Central memory CD8-positive, alpha-beta T cell (primary cell): ENCODE measurements around the gene ALKBH8.

Experiments used
- ATAC-seq: fragments of 150-1000 bp; cut with Tn5 transposase; replicated peaks from 2 replicates; pipeline ENCODE4 v1.10.0; 2022; ENCODE audit warnings: mild to moderate bottlenecking, moderate FRiP score, moderate number of reproducible peaks; ENCODE audit not compliant: poor library complexity, severe bottlenecking; ENCODE audit errors: extremely low read depth
- DNase-seq, 2 donors: peaks; one replicate each; pipeline ENCODE4 v3.0.0; 2021; ENCODE audit warnings: low spot score in 2 of 2
- H3K27ac Mint-ChIP-seq: one replicate; pipeline ENCODE4 v1.8.0; 2022; ENCODE audit warnings: low read depth, mild to moderate bottlenecking, moderate library complexity, mixed read lengths
- H3K27me3 Mint-ChIP-seq: one replicate; pipeline ENCODE4 v1.8.0; 2022; ENCODE audit warnings: mixed read lengths
- H3K36me3 Mint-ChIP-seq: one replicate; pipeline ENCODE4 v1.8.0; 2022; ENCODE audit warnings: mild to moderate bottlenecking, moderate library complexity, mixed read lengths; ENCODE audit not compliant: insufficient read depth
- H3K4me1 Mint-ChIP-seq: one replicate; pipeline ENCODE4 v1.8.0; 2022; ENCODE audit warnings: mixed read lengths
- H3K4me3 Mint-ChIP-seq: one replicate; pipeline ENCODE4 v1.8.0; 2022; ENCODE audit warnings: mild to moderate bottlenecking, moderate library complexity, mixed read lengths
- H3K9me3 Mint-ChIP-seq: one replicate; pipeline ENCODE4 v1.8.0; 2022; ENCODE audit warnings: mixed read lengths

Gene ALKBH8, protein sequence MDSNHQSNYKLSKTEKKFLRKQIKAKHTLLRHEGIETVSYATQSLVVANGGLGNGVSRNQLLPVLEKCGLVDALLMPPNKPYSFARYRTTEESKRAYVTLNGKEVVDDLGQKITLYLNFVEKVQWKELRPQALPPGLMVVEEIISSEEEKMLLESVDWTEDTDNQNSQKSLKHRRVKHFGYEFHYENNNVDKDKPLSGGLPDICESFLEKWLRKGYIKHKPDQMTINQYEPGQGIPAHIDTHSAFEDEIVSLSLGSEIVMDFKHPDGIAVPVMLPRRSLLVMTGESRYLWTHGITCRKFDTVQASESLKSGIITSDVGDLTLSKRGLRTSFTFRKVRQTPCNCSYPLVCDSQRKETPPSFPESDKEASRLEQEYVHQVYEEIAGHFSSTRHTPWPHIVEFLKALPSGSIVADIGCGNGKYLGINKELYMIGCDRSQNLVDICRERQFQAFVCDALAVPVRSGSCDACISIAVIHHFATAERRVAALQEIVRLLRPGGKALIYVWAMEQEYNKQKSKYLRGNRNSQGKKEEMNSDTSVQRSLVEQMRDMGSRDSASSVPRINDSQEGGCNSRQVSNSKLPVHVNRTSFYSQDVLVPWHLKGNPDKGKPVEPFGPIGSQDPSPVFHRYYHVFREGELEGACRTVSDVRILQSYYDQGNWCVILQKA

DNA sequence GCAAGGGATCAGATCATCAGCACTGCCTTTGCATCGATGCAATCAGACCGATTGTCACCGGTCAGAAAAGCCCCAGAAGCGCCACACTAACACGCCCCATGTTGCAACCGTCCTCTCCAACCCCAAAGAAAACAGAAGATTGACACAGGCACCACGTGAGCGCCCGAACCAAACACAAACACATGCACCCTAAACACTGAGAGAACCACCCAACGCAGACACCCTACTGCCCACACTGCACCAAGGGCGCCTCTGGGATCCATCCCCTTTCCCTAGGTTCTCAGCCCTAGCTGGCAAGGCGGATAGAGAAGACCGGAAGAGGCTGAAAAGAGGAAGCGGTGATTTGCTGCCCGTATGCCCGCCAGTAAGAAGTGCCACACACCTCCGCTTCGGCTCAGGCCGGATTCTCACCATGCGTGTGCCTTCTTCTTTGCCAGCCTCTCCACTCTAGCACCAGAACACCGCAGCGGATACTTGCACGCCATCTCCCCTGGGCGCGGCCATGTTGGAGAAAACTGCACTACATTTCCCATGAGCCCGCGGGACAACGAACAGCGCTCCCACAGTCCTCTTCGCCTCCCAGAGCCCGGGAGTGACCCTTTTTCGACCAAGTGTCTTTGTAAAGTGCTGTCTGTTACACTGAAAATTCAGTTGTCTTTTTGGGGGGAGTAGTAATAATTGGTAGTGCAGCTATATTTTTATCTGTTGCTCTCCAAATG lies at the start of gene ALKBH8:
ALKBH8 (minus strand) TSS at position 517 of the 719 bp plus-strand sequence. CDS start 4,842 bp downstream, outside the sequence.
- Mint-ChIP-seq H3K27me3 (no peaks in the 10 kb centered on the region), H3K9me3 (no peaks in the 10 kb centered on the region), H3K4me3 (peak within 1 kb of the TSS; percentile 97), H3K36me3 (peaks cover 6% of the 10 kb centered on the region), H3K27ac (peak within 1 kb of the TSS; percentile 92), H3K4me1 (peaks cover 36% of the 10 kb centered on the region)
- DNase-seq (peak; percentile 56 to 67), ATAC-seq (peak; percentile 93)

DNA sequence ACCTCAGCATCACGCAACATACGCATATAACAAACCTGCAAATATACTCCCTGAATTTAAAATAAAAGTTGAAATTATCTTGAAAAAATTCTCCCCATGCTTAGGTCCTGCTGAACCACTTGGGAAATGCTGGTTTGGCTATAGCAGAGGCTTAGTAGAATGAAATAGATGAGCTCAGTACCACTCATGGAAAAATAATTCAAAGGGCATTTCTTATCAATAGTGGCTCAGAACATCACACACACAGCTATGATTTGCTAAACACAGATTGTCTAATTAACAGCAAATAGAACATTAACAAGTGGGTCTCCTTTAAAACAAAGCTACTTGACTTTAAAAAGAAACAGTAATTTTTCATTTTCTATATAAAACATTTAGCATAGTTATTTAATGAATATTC lies 46.9 kb upstream of the ALKBH8 start:
- no peak overlapping the region for H3K27ac Mint-ChIP-seq
- no peak for DNase-seq
- ATAC-seq, result no peak
- no peaks in the 10 kb centered on the region for H3K36me3 Mint-ChIP-seq
- no peak overlapping the region for H3K4me3 Mint-ChIP-seq
- H3K4me1 Mint-ChIP-seq, result no peaks in the 10 kb centered on the region
- no peaks in the 10 kb centered on the region for H3K9me3 Mint-ChIP-seq
- H3K27me3 Mint-ChIP-seq, result peaks cover 46% of the 10 kb centered on the region

DNA sequence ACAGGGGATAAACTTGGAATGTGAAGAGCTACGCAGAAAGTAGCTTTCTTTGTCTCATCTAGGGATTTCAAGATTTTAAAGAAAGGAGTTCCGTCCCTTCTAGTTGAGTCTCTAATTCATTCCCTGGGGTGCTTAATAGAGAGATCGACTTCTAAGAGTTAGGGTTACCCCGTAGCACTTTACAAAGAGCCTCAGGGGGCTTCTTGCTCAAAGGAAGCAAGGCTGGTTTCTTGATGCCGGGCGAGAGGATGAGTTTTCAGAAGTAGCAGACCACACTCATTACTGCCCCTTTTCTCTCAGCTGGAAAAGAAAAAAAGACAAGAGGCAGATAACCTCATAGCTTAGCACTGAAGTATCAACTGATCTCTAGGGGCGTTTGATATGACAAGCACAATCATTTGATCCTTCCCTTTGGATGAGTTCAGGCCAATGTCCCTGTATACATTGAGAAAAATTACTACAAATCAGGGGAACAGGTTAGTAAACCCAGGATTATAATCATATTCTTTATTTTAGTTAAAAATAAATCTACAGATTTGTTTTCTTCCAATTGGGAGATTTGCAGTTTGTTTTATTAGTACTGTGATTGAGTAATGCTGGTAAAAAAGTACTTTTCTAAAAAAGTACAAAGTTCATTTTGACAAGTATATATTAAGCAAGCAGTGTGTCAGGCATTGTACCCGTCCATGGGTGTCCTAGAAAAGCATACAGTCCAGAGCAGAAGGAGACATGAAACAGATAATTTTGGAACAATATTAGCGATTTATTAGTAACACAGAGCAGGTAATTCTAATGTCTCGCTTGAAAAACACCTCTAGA lies 44.1 kb upstream of the ALKBH8 start:
- H3K4me1 Mint-ChIP-seq, result no peaks in the 10 kb centered on the region
- H3K27me3 Mint-ChIP-seq, result peaks cover 60% of the 10 kb centered on the region
- H3K9me3 Mint-ChIP-seq, result no peaks in the 10 kb centered on the region
- no peak for ATAC-seq
- no peak overlapping the region for H3K27ac Mint-ChIP-seq
- no peaks in the 10 kb centered on the region for H3K36me3 Mint-ChIP-seq
- H3K4me3 Mint-ChIP-seq, result no peak overlapping the region
- no peak for DNase-seq

DNA sequence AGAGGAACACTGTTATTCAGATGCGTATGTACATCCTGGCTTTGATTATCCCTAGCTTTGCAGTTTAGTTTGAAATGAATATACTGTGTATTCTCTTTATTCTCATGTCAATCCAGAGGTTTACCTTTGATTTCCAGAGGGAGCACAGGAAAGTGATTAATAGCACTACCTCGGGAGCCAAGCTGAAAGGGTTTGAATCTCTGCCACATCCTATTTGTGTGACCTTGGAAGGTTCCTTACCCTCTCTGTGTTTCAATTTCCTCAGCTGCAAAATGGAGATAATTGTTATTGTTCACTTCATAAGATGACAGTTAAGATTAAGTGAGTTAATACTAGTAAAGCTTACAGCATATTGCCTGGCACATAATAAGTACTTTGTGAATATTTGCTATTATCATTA lies 43.3 kb upstream of the ALKBH8 start:
- no peak overlapping the region for H3K27ac Mint-ChIP-seq
- H3K4me1 Mint-ChIP-seq, result no peaks in the 10 kb centered on the region
- H3K4me3 Mint-ChIP-seq, result no peak overlapping the region
- ATAC-seq, result no peak
- H3K9me3 Mint-ChIP-seq, result no peaks in the 10 kb centered on the region
- H3K27me3 Mint-ChIP-seq, result peaks cover 67% of the 10 kb centered on the region
- no peak for DNase-seq
- H3K36me3 Mint-ChIP-seq, result no peaks in the 10 kb centered on the region

DNA sequence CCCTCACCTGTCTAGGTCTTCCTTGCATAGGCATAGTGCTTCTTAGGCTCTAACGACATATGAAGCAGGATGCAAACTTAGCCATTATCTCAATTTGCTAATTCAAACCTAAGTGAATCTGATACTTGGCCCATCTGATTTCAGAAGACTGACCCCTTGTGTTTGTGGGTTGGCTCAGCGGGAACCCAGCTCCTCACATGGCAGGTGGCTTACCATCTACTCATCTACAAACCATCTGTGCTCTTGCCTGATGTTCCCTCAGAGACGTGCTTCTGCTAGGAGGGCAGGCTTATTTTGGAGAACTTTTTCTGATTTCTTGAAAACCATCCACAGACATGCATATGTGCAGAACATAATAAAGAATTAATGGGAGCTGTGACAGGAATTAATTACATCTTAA lies 40.6 kb upstream of the ALKBH8 start:
- ATAC-seq (no peak), DNase-seq (no peak)
- no peak overlapping the region for H3K27ac Mint-ChIP-seq
- no peaks in the 10 kb centered on the region for H3K36me3 Mint-ChIP-seq
- H3K27me3 Mint-ChIP-seq, result peaks cover 84% of the 10 kb centered on the region
- no peak overlapping the region for H3K4me3 Mint-ChIP-seq
- H3K4me1 Mint-ChIP-seq, result no peaks in the 10 kb centered on the region
- no peaks in the 10 kb centered on the region for H3K9me3 Mint-ChIP-seq

DNA sequence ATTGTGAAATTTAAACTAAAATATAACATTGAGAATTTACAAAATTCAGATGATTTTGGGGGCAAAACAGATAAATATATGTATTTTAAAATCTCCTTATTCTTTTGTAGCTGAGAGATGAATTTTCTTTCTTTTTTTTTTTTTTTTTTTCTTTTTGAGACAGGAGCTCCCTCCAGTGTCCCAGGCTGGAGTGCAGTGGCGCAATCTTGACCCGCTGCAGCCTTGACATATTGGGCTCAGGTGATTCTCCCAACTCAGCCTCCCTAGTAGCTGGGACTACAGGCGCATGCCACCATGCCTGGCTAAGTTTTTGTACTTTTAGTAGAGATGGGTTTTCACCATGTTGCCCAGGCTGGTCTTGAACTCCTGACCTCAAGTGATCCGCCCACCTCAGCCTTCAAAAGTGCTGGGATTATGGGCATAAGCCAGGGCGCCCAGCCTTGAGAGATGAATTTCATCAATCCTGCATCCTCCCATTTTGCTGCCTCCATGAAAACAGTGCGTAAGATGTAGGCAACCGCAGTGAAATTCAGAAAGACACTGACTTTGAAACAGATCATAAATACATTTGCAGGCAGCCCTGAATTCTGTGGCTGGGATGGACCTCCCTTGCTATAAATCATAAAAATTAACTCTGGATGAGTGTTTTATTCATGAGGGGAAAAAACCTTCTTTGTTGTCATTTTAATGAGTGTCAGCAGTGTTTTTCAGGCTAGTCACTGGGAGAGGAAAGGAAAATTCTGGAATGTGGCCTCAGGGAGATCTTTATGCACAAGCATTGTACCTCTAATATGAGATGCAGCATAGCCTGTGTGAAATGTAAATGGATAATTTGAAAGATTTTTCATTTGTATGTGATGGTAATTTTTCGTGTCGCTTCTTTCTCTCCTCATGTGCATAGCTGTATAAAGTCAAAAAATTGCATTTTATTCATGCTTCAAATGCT lies 39.8 kb upstream of the ALKBH8 start:
- Mint-ChIP-seq H3K9me3 (no peaks in the 10 kb centered on the region), H3K4me1 (no peaks in the 10 kb centered on the region), H3K4me3 (no peak overlapping the region), H3K27me3 (peaks cover 76% of the 10 kb centered on the region), H3K36me3 (no peaks in the 10 kb centered on the region), H3K27ac (no peak overlapping the region)
- ATAC-seq, result no peak
- DNase-seq, result no peak

DNA sequence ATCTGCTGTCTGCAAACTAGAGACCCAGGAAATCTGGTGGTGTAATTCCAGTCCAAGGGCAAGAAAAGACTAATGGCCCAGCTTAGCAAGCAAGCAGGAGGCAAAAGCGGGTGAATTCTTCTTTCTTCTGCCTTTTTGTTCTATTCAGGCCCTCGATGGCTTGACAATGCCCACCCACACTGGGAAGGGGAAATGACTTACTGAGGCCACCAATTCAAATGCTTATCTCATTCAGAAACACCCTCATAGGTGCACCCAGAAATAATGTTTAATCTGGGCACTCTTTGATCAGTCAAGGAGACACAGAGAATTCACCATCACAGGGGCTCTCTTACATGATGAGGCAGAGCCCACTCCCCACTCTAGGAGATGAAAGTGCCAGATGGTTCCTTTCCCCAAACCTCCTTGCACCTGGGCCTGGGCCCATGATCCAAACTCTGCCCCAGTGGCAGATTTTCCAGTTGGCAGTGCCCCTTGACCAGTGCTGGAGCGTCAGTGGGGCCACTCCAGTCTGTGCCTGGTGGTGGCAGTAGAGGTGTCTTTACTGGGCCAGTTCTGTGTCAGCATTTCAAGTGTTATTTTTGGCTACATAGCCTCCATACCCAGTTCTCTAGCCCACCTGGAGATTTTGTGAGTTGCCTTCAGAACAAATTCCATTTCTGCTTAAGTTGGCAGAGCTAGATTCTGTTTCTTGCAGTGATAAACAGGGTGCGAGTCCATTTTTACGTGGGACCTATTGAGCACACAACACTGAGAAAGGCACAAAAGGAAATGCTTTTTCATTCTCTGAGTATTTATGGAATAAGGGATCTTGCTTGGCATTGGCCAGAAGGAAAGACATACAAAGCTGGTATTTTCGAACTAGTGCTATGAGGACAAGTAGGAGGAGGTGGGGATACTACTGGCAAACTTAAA lies 32.9 kb upstream of the ALKBH8 start:
- ATAC-seq, result no peak
- H3K36me3 Mint-ChIP-seq, result no peaks in the 10 kb centered on the region
- no peak overlapping the region for H3K27ac Mint-ChIP-seq
- H3K9me3 Mint-ChIP-seq, result no peaks in the 10 kb centered on the region
- peaks cover 58% of the 10 kb centered on the region for H3K27me3 Mint-ChIP-seq
- no peaks in the 10 kb centered on the region for H3K4me1 Mint-ChIP-seq
- H3K4me3 Mint-ChIP-seq, result no peak overlapping the region
- DNase-seq, result no peak

DNA sequence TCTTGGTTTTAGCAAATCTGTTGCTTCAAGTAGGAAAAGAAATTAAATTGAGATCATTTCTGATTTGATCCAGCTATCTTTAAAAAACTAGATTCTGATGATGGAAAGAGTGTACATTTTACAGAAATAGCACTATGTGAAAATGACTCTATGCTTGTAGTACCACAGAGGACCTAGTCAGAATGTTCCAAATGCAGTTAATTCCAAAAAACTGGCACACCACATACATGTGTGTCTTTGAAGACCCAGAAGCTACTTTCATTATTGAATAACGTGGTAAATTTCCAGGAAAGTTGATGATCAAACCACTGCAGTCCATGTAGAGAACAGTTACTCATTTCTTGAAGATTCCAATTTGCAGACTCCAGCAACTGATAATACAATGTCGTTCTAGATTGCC lies 29.2 kb upstream of the ALKBH8 start:
- H3K27ac Mint-ChIP-seq, result no peak overlapping the region
- ATAC-seq (no peak), DNase-seq (no peak)
- H3K27me3 Mint-ChIP-seq, result peaks cover 78% of the 10 kb centered on the region
- no peaks in the 10 kb centered on the region for H3K9me3 Mint-ChIP-seq
- H3K4me3 Mint-ChIP-seq, result no peak overlapping the region
- peaks cover 12% of the 10 kb centered on the region for H3K36me3 Mint-ChIP-seq
- H3K4me1 Mint-ChIP-seq, result peaks cover 23% of the 10 kb centered on the region

DNA sequence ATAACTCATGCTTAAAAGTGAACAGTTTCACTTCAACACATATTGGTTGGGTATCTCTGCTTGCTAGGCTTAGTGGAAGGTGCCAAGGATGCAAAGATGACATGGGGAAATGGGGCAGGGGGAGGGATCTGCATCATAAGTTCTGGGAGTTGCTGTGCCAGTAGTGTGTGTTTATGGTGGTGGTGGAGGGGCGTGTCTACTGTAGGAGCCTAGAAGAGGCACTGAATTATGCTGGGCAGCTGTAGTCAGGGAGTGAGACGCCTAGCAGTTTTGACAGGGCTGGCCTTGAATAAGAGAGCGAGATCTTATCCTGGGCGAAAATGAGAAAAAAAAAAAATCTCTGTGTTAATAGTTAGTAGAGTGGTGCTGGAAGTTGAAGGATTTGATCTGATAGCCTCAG lies 28.4 kb upstream of the ALKBH8 start:
- H3K4me3 Mint-ChIP-seq, result no peak overlapping the region
- DNase-seq (no peak), ATAC-seq (no peak)
- H3K9me3 Mint-ChIP-seq, result no peaks in the 10 kb centered on the region
- H3K27ac Mint-ChIP-seq, result no peak overlapping the region
- peaks cover 13% of the 10 kb centered on the region for H3K36me3 Mint-ChIP-seq
- peaks cover 81% of the 10 kb centered on the region for H3K27me3 Mint-ChIP-seq
- H3K4me1 Mint-ChIP-seq, result peaks cover 23% of the 10 kb centered on the region

DNA sequence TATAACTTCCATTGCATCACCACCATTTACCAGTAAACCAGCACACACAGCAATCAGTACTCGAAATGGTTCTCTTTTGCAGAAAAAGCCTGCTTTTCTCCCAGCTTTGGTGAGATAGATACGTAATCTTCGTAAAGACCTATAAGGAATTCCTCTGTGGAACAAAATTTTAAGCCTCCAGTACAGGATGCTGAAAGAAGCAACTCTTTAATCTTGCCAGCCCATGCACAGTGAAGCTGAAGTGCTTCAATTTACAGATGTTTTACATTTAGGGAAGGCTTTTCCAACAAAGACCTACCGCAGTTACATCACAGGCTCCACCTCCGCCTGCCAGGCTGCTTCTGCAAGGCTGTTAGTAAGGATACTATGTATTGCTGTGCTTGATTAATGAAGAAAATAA lies 27.3 kb upstream of the ALKBH8 start:
- DNase-seq (no peak), ATAC-seq (no peak)
- Mint-ChIP-seq H3K27me3 (peaks cover 84% of the 10 kb centered on the region), H3K27ac (no peak overlapping the region), H3K4me1 (peaks cover 23% of the 10 kb centered on the region), H3K9me3 (no peaks in the 10 kb centered on the region), H3K4me3 (no peak overlapping the region), H3K36me3 (peaks cover 13% of the 10 kb centered on the region)

DNA sequence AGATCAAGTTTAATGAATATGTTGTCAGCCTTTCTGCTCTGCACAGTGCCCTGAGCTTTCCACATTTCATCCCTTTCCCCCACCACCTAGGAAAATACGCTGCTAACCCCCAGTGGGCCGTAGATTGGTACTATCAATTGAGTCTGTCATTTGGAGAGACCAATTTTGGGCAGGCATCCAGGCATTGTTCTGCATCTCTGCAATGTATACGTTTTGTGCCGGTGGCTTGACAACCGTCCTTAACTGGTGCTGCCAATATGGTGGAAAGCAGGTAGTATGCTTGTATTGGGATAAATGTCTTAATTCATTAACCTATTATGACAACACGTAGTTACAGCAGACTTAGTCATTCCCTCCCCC lies 26.7 kb upstream of the ALKBH8 start:
- ATAC-seq, result no peak

More for the DNA sequence above, 26.7 kb upstream of the ALKBH8 start:
- H3K27me3 Mint-ChIP-seq, result peaks cover 84% of the 10 kb centered on the region
- no peak for DNase-seq
- peak overlapping the region; percentile 82 for H3K4me3 Mint-ChIP-seq
- no peaks in the 10 kb centered on the region for H3K9me3 Mint-ChIP-seq
- peaks cover 23% of the 10 kb centered on the region for H3K4me1 Mint-ChIP-seq
- no peak overlapping the region for H3K27ac Mint-ChIP-seq
- H3K36me3 Mint-ChIP-seq, result peaks cover 13% of the 10 kb centered on the region
